Thyroid gland (tissue), 4 donors: ENCODE results near the gene NFXL1. TPM values are rescaled to one million over a fixed set of nuclear protein-coding genes. Genes with fewer than 3 reads are reported as not detected.

Experiments
- DNase-seq, 2 donors: peaks; one replicate each; pipeline ENCODE4 v3.0.0-alpha.2; 2019
- H3K27ac ChIP-seq, 3 donors: fragments of 200-600 bp; sonication (generic); 1 replicate in 2 of 3; 2 replicates in 1 of 3; pipeline ENCODE4 v1.5.1; 2016 to 2019; ENCODE audit warnings: mild to moderate bottlenecking in 1 of 3, moderate library complexity in 1 of 3
- H3K27me3 ChIP-seq: fragments of 200-600 bp; sonication (generic); one replicate; pipeline ENCODE4 v1.5.1; 2019
- H3K36me3 ChIP-seq, 2 donors: fragments of 200-600 bp; sonication (generic); one replicate each; pipeline ENCODE4 v1.5.1; 2016 to 2019
- H3K4me1 ChIP-seq, 2 donors: fragments of 200-600 bp; sonication (generic); one replicate each; pipeline ENCODE4 v1.5.1; 2017 to 2019
- H3K4me3 ChIP-seq, 3 donors: fragments of 200-600 bp; sonication (generic); replicated peaks in 1 of 3; 1 replicate in 2 of 3; 2 replicates in 1 of 3; pipeline ENCODE4 v1.5.1; 2016; ENCODE audit warnings: mild to moderate bottlenecking in 1 of 3
- H3K9me3 ChIP-seq: fragments of 200-600 bp; sonication (generic); one replicate; pipeline ENCODE4 v1.5.1; 2017
- CTCF ChIP-seq, 6 experiments: fragments of 200-600 bp in 3 of 6; fragments of 450-650 bp in 3 of 6; sonication (generic) in 3 of 6; IDR thresholded peaks; one replicate each; pipeline ENCODE4 v1.5.1; 2016 to 2019; ENCODE audit warnings: antibody characterized with exemption in 6 of 6, mild to moderate bottlenecking in 2 of 6, inconsistent platforms in 1 of 6, moderate library complexity in 1 of 6
- POLR2A ChIP-seq, 2 donors: fragments of 450-650 bp; IDR thresholded peaks; one replicate each; pipeline ENCODE4 v1.6.1; 2017; ENCODE audit warnings: antibody characterized with exemption in 2 of 2, mild to moderate bottlenecking in 2 of 2, moderate library complexity in 1 of 2
- WGBS, 2 donors: methylation state at CpG; one replicate each; pipeline ENCODE4 v1.1.5; 2017; 5-methylcytosine and 5-hydroxymethylcytosine counted together
- intact Hi-C: fragments of 100-400 bp; cut with DNase I; formaldehyde crosslinking; loops from one replicate; pipeline ENCODE4 v1.15.1; 2023
- total RNA-seq, 4 donors: library from RNA; depleted of rRNA; stranded (reverse); fragments of >200 nt; gene quantifications; one replicate each; pipeline ENCODE4 v1.2.3, GENCODE V29; 2016

NFXL1 gene
- total RNA-seq, 4 donors from 2014 or later: 17.3 to 66.4 (median 23.0) TPM

DNA sequence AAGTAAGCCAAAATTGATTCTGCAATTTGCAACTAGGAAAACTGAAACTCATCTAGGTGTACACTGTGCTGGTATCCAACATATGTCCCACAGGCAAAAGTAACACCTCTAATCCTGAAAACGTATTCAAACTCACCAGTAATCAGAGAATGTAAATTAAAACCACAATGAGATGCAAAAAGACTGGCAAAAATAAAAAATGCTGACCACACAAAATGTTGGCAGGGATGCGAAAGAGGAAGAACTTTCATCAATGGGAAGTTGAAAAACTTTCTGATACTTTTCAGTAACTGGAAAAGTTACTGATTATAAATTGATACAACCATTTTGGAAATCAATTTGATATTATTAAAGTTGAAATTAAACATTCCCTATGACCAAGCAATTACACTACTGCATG, 56.4 kb downstream of the NFXL1 start:
- intact Hi-C loops: no loop called here
- DNase-seq: no peak
- H3K27ac ChIP-seq: no peak overlapping the region
- TF ChIP-seq CTCF (IDR thresholded peaks at IDR 0.05) (no peak), POLR2A (IDR thresholded peaks at IDR 0.05) (no peak)
- 85 to 90% methylated on average over 2 of the region's 2 CpGs for WGBS, 2 donors
- no peak overlapping the region for H3K4me3 ChIP-seq
- H3K9me3 ChIP-seq: no peaks in the 10 kb centered on the region
- H3K36me3 ChIP-seq: no peaks in the 10 kb centered on the region
- no peaks in the 10 kb centered on the region for H3K4me1 ChIP-seq
- H3K27me3 ChIP-seq: no peaks in the 10 kb centered on the region

DNA sequence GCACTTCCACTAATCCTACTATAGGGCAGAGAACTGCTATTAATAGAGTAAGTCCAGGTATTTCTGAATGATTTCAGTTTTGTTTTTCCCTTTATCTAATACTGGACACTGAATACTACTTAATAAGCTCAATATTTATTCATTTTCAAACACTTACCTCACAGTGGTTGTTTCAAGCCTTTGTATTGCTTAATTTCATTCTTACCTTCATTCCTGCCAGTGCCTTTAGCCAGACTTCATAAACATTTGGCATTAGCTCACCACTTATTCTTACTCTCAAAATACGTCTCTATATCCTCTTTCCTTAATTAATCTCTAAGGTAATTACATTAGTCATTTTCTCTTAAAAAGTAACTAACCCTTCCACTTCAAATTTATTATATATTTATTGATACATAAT, 57.7 kb downstream of the NFXL1 start:
- Histone ChIP-seq H3K27ac (no peak overlapping the region), H3K36me3 (no peaks in the 10 kb centered on the region), H3K4me1 (no peaks in the 10 kb centered on the region), H3K27me3 (no peaks in the 10 kb centered on the region), H3K9me3 (no peaks in the 10 kb centered on the region), H3K4me3 (no peak overlapping the region)
- intact Hi-C loops: no loop called here
- DNase-seq: no peak
- WGBS, 2 donors: 93 to 96% methylated on average over 1 of the region's 1 CpG
- TF ChIP-seq CTCF (IDR thresholded peaks at IDR 0.05) (no peak), POLR2A (IDR thresholded peaks at IDR 0.05) (no peak)

GRCh38 chr4:47855350-47855749, 59.0 kb downstream of the NFXL1 start:
- 96 to 97% methylated on average over 2 of the region's 2 CpGs for WGBS, 2 donors
- DNase-seq: no peak
- Histone ChIP-seq H3K27ac (no peak overlapping the region), H3K4me1 (no peaks in the 10 kb centered on the region), H3K4me3 (no peak overlapping the region), H3K27me3 (no peaks in the 10 kb centered on the region), H3K9me3 (no peaks in the 10 kb centered on the region), H3K36me3 (no peaks in the 10 kb centered on the region)
- TF ChIP-seq CTCF (IDR thresholded peaks at IDR 0.05) (no peak), POLR2A (IDR thresholded peaks at IDR 0.05) (no peak)
- intact Hi-C loops: no loop called here

- H3K4me3 ChIP-seq: no peak overlapping the region
- H3K36me3 ChIP-seq: no peaks in the 10 kb centered on the region
- DNase-seq: no peak
- WGBS, 2 donors: 83 to 84% methylated on average over 1 of the region's 1 CpG
- no peaks in the 10 kb centered on the region for H3K27me3 ChIP-seq
- H3K9me3 ChIP-seq: no peaks in the 10 kb centered on the region
- no peaks in the 10 kb centered on the region for H3K4me1 ChIP-seq
- intact Hi-C loops: no loop called here
- no peak overlapping the region for H3K27ac ChIP-seq
- TF ChIP-seq CTCF (IDR thresholded peaks at IDR 0.05): no peak
- TF ChIP-seq POLR2A (IDR thresholded peaks at IDR 0.05): no peak
These were observed 62.2 kb downstream of the NFXL1 start for GRCh38 chr4:47852136-47852535.

DNA sequence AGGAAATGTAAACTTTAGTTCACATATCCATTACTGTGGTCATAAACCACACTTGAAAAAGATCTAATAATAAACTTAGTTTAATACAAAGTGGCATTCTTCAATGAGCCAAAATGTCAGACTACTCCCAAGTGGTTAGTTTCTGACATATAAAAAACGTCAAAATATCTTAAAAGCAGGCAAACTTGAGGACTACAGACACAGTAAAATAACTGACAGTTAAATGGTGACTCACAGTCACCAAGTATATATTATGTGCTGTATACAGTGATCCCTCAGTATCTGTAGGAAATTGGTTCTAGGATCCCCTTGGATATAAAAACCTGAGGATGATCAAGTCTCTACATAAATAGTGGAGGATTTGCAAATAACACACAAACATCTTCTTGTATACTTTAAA, 64.9 kb downstream of the NFXL1 start:
- H3K36me3 ChIP-seq: no peaks in the 10 kb centered on the region
- TF ChIP-seq POLR2A (IDR thresholded peaks at IDR 0.05) (no peak), CTCF (IDR thresholded peaks at IDR 0.05) (no peak)

More for the DNA sequence above, 64.9 kb downstream of the NFXL1 start:
- 80 to 85% methylated on average over 1 of the region's 1 CpG for WGBS, 2 donors
- DNase-seq: no peak
- no peaks in the 10 kb centered on the region for H3K27me3 ChIP-seq
- no peaks in the 10 kb centered on the region for H3K4me1 ChIP-seq
- H3K4me3 ChIP-seq: no peak overlapping the region
- H3K27ac ChIP-seq: no peak overlapping the region
- intact Hi-C loops: no loop called here
- no peaks in the 10 kb centered on the region for H3K9me3 ChIP-seq
